SK-N-SH (cell line): ENCODE results near the gene HIVEP2.

Experiments used
- FOXJ3 ChIP-seq: sonication (generic); formaldehyde crosslinking; IDR thresholded peaks from 2 replicates; pipeline ENCODE4 v1.5.1; 2020; ENCODE audit warnings: mild to moderate bottlenecking, missing genetic modification reagents
- NRF1 ChIP-seq: IDR thresholded peaks from 2 replicates; pipeline ENCODE4 v1.6.1; 2012; ENCODE audit warnings: low read depth, mild to moderate bottlenecking, low read length
- RCOR1 ChIP-seq: fragments of 150-350 bp; IDR thresholded peaks from 2 replicates; pipeline ENCODE4 v1.6.1; 2017; ENCODE audit warnings: antibody characterized with exemption, low read length
- TAF1 ChIP-seq: IDR thresholded peaks from 2 replicates; pipeline ENCODE4 v1.6.1; 2012; ENCODE audit warnings: low read depth, mild to moderate bottlenecking, low read length, moderate library complexity, borderline replicate concordance
- TF ChIP-seq, protein P1 (sequence below): IDR thresholded peaks from 2 replicates; pipeline ENCODE4 v1.4.0; 2012; ENCODE audit warnings: low read depth, borderline replicate concordance
- TF ChIP-seq, protein P2 (sequence below): IDR thresholded peaks from 2 replicates; pipeline ENCODE4 v1.6.1; 2012; ENCODE audit warnings: mild to moderate bottlenecking, low read depth, low read length, moderate library complexity
- TF ChIP-seq, protein P3 (sequence below): fragments of 200-600 bp; sonication (generic); IDR thresholded peaks from 2 replicates; pipeline ENCODE4 v1.6.1; 2017; ENCODE audit warnings: antibody characterized with exemption, mild to moderate bottlenecking, moderate library complexity

DNA sequence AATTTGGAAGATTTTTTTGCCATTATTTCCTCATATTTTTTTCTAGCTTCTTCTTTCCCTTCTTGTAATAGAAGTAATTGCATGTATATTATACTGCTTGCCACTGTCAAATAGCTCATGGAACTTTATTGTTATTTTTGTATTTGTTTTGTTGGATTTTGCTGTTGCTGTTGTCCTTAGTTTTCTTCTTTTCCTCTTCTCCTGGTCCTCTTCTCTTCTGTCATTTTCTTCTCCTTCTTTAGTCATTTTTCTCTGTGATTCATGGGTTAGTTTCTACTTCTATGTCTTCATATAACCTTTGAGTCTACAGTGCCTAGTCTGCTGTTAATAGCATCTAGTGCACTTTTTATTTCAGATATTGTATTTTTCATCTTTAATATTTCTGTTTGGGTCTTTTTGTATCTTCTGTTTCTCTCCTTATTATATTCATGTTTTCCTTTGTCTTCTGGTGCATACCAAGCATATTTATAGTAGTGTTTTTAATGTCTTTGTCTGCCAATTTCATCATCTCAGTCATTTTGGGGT is 226.2 kb downstream of the HIVEP2 start:
- TF ChIP-seq FOXJ3 (CRISPR knock-in tag) (no peak), NRF1 (no peak), TAF1 (no peak), RCOR1 (no peak)
- TF ChIP-seq, protein P1, sequence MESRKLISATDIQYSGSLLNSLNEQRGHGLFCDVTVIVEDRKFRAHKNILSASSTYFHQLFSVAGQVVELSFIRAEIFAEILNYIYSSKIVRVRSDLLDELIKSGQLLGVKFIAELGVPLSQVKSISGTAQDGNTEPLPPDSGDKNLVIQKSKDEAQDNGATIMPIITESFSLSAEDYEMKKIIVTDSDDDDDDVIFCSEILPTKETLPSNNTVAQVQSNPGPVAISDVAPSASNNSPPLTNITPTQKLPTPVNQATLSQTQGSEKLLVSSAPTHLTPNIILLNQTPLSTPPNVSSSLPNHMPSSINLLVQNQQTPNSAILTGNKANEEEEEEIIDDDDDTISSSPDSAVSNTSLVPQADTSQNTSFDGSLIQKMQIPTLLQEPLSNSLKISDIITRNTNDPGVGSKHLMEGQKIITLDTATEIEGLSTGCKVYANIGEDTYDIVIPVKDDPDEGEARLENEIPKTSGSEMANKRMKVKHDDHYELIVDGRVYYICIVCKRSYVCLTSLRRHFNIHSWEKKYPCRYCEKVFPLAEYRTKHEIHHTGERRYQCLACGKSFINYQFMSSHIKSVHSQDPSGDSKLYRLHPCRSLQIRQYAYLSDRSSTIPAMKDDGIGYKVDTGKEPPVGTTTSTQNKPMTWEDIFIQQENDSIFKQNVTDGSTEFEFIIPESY: no peak
- TF ChIP-seq, protein P2, sequence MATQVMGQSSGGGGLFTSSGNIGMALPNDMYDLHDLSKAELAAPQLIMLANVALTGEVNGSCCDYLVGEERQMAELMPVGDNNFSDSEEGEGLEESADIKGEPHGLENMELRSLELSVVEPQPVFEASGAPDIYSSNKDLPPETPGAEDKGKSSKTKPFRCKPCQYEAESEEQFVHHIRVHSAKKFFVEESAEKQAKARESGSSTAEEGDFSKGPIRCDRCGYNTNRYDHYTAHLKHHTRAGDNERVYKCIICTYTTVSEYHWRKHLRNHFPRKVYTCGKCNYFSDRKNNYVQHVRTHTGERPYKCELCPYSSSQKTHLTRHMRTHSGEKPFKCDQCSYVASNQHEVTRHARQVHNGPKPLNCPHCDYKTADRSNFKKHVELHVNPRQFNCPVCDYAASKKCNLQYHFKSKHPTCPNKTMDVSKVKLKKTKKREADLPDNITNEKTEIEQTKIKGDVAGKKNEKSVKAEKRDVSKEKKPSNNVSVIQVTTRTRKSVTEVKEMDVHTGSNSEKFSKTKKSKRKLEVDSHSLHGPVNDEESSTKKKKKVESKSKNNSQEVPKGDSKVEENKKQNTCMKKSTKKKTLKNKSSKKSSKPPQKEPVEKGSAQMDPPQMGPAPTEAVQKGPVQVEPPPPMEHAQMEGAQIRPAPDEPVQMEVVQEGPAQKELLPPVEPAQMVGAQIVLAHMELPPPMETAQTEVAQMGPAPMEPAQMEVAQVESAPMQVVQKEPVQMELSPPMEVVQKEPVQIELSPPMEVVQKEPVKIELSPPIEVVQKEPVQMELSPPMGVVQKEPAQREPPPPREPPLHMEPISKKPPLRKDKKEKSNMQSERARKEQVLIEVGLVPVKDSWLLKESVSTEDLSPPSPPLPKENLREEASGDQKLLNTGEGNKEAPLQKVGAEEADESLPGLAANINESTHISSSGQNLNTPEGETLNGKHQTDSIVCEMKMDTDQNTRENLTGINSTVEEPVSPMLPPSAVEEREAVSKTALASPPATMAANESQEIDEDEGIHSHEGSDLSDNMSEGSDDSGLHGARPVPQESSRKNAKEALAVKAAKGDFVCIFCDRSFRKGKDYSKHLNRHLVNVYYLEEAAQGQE: no peak
- TF ChIP-seq, protein P3, sequence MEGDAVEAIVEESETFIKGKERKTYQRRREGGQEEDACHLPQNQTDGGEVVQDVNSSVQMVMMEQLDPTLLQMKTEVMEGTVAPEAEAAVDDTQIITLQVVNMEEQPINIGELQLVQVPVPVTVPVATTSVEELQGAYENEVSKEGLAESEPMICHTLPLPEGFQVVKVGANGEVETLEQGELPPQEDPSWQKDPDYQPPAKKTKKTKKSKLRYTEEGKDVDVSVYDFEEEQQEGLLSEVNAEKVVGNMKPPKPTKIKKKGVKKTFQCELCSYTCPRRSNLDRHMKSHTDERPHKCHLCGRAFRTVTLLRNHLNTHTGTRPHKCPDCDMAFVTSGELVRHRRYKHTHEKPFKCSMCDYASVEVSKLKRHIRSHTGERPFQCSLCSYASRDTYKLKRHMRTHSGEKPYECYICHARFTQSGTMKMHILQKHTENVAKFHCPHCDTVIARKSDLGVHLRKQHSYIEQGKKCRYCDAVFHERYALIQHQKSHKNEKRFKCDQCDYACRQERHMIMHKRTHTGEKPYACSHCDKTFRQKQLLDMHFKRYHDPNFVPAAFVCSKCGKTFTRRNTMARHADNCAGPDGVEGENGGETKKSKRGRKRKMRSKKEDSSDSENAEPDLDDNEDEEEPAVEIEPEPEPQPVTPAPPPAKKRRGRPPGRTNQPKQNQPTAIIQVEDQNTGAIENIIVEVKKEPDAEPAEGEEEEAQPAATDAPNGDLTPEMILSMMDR: no peak
